IPS-NIHi7 (cell line): ENCODE data around the gene PYGB.

ENCODE experiments used
- DNase-seq: peaks from one replicate; pipeline ENCODE4 v3.0.0; 2012; ENCODE audit warnings: mixed read lengths; ENCODE audit errors: extremely low spot score

PYGB gene

DNA sequence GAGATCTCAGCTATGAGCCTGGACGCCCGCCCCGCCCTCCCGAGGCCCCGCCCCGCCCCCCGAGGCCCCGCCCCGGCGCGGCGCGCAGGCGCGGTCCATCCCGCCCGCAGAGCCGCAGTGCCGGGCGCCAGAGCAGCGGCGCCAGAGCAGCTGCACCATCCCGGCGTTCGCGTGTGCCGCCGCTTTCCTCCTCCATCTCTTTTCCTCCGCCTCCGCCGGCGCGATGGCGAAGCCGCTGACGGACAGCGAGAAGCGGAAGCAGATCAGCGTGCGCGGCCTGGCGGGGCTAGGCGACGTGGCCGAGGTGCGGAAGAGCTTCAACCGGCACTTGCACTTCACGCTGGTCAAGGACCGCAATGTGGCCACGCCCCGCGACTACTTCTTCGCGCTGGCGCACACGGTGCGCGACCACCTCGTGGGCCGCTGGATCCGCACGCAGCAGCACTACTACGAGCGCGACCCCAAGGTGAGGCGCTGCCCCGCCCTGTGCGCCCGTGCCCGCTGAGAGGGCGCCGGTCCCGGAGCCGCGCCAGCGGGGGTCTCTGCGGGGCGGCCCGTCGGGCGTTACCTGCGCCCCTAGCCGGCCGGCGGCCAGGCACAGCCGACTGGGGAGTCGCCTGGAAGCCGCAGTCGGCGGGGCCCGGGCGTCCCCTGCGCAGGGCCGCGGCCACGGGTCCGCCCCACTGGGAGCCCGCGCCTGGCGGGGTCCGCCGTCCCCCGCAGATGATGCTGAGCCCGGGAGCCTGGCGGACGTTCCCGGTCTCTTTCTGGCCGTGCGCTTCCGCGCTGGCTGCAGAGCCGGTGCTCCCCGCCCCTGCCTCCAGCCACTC is at the start of gene PYGB:
TSS of gene PYGB (plus strand) at position 130 of the 830 bp plus-strand sequence. CDS start at position 224, 94 bp downstream.
- peak; percentile 94 for DNase-seq

DNA sequence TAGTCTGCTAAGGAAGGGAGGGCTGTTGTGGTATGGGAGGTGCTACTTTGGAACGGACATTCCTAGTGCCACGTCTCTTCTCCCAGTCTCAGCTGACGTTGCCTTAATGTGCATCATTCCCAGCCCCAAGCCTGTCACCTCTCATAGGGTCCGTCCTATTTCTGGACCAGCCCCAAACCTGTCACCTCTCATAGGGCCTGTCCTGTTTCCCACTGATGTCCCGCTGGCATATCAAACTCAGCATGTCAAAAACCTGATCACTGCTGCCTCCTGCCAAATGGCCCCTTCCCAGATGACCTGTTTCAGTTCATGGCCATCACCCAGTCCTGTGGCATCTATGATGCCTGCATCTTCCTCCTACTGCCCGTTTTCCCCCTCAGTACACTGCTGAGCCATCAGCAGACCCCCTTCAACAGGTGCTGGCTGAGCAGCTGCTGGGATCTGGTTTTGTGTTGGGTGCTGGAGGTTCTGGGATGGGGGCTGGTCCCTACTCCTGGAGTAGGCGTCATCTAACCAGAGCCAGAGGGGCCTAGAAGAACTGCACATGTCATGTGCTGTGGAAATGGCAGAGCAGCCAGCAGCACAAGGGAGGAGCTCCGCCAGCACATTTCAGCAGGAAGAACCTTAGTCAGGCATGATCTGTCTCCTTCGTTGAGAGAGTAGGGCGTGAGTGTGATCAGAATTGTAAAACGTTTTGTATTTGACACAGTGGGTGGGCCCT is 49.1 kb upstream of the PYGB start:
- DNase-seq, result peak; percentile 6

DNA sequence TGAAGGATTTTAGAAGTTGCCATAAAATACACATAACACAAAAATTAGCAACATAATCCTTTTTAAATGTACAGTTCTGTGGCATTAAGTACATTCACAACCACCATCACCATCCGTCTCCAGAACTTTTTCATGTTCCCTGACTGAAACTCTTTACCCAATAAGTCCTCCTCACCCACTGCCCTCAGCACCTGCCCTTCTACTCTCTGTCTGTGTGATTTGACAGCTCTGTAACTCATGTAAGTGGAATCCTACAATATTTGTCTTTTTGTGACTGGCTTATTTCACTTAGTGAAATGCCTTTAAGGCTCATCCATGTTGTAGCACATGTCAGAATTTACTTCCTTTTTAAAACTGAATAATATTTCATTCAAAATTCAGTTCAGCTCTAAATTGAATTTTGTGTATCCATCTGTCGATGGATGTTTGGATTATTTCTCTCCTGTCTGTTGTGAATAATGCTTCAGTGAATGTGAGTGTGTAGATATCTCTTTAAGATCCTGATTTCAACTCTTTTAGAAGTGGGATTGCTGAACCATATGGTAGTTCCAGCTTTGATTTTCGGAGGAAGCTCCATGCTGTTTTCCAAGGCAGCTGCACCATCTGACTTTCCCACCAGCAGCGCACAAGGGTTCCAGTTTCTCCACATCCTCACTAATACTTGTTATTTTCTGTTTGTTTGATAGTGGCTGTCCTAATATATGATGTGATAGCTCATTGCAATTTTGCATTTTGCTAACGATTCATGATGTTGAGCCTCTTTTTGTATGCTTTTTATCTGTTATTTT is 48.2 kb upstream of the PYGB start:
- no peak for DNase-seq

DNA sequence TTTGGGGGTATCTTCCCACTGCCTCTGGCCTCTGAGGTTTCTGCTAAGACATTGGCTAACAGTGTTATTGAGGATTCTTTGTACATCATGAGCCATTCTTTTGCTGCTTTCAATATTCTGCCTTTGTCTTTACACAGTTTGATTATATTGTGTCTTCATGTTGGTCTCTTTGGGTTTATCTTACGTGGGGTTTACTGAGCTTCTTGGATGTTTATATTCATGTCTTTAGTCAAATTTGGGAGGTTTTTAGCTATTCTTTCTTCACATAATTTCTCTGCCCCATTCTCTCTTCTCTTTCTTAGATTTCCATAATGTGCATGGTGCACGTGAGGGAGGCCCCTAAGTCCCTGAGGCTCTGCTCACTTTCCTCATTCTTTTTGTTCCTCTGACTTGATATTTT is 44.8 kb upstream of the PYGB start:
- no peak for DNase-seq

DNA sequence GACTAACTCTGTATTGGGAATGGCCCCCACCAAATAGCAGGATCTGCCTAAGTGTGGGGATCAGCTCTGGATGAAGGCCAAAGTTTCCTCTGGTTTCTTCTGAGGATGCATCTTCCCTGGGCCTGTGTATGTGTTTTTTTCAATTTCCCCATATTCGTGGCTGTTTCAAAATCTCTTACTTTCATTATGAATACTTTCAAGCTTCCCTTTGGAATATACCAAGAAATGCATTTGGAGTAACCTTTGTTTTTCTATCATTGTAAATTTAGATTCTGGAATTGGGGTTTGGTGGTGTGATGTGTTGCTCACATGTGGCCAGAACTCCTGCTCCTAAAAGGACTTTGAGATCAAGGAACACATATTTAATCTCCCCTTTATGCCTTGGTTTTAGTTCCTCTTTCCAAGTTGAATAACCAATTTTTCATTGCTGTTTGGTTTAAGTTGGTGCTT is 44.0 kb upstream of the PYGB start:
- no peak for DNase-seq

DNA sequence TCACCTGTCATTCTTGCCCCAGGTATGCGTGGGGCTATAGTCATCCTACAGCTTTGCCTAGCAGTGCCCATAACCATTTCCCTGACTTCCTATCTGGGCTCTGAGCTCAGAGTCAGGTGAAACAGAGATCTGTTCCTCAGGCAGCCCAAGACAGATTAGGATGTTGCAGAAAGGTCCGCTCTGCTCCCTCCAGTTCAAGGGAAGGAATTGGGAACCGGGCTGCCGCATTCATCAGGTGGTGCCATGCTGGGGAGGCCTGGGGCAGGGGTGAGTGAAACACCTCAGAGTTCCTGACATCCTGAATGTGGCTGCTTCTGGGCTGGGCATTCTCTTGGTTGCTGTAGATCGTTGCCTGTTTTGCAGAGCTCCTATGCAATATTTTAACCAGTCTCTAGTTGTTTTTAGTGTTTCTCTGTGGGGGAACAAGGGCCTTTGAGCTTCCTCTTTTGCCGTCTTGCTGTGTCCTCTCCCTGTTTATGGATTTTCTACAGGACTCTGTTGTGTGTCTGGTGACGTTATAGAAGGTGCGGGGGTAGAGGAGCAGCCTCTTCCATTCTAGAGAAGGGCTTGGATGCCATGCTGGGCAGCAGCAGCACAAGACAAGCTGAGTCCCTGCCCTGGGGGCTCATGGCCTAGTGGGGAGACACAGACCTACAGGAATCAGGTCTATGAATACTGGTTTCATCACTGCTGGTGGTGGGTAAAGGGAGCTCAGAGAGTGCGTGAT is 43.2 kb upstream of the PYGB start:
- no peak for DNase-seq

DNA sequence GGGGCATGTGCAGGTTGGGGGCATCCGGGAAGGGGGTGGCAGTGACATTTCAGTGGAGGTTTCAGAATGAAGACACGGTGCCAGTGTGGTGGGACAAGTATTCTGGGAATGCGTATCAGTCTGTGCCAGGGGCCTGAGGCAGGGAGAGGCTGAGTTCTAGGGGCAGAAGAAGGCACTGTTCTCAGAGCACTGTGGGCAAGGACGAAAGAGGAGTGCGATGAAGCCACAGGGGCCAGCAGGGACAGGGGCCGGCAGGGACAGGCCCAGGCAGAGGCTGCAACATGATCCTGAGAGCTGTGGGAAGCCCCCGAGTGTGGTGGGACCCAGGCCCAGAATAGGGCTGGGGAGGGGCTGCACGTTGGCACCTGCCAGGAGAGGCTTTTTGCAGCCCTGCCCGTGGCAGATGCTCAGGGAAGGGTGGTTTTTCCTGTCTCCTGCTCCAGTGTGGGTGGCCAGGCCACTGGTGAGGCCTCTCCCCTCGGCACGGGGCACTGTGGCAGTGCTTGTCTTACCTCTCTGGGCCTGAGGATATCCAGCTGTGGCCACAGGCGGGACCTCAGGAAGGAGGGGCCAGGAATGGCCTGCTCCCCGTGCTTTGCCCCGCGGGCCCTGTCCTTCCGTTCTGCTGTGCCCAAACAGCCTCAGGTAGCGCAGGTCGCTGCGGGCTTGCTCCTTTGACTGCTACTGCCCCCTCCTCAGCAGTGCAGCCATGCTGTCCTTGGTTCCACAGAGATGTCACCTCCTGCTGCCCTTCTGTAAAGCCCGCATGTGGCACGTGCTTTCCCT is 42.4 kb upstream of the PYGB start:
- no peak for DNase-seq

DNA sequence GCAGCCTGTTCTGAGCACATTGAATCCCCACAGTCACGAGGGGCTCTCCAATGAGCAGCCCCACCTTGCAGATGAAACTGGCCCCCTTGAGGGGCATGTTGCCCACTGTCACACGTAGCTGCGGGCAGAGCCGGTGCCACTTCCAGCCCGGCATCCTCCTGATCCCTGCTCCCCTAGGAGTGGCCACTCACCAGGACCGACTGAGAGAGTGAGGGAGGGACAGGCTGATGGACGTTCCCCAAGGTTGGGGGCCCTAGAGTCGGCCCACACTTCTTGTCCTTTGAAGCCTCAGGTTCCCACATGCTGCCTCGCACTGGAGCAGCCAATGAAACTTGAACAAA is 41.9 kb upstream of the PYGB start:
- no peak for DNase-seq

DNA sequence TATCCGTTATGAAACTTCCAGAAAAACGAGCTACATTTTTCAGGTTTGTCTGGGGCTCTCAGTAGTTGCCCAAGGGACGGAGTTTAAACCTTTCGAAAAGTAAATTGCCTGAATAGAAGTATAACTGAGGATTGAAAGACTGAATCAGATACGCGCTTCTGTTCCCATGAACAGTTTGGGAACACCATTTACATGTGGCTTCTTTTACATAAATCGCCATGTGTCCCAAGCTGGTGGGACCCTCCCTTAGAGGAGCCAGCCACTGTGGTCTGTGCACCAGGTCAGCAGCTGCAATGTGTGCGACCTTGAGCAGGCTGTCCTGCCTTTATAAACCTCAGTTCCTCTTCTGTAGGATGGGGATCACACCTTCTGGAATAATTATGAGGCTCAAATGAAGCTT is 41.3 kb upstream of the PYGB start:
- no peak for DNase-seq

DNA sequence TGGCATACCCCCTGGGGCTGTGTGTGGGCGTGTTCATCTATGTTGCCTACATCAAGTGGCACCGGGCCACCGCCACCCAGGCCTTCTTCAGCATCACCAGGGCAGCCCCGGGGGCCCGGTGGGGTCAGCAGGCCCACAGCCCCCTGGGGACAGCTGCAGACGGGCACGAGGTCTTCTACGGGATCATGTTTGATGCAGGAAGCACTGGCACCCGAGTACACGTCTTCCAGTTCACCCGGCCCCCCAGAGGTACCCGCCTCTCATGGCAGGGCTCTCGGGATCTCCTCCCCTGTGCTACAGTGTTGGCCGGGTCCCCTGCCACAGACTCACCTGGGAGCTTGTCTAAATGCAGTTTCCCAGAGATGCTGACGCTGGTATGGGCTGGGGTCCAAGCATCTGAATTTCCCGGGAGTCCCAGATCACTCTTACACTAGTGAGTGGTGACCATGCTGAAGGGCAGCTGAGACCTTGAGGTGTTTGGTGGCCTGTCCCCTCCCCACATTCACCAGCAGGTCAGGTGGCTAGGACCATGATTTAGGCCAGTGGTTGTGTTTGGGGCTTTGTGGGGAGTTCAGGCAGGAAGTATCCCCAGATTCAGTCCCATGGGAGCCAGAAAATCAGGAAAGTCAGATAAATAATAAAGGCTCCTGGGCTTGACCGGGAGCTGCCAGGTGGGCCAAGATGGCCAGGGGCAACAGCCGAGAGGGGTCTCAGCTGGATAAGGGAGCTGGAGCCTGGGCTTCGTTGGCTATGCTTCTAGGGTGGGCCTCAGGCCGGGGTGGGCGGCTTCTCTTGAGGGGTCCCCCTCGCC is 40.5 kb upstream of the PYGB start:
- no peak for DNase-seq

DNA sequence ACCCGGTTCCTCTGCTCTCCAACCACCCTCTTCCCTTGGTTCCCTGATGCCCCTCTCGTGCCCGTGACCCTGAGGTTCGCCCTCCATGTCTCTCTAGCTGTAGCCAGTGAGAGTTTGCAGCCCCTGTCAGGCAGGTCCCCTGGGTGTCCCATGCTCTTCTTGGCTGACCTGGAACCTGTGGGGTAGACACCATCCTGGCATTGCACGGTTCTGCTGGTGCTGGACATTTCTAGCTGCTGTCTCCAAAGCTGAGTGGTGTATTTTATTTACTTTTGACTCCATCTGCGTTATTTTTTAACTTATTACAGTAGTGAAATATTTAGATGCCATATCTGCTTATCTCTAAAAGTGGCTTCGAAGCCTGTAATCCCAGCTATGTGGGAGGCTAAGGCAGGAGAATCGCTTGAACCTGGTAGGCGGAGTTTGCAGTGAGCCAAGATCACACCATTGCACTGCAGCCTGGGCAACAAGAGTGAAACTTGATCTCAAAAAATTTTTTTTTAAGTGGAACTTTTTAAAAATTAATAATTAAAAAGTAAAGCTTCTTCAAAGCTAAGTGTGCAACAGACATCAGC is 39.8 kb upstream of the PYGB start:
- DNase-seq, result no peak

DNA sequence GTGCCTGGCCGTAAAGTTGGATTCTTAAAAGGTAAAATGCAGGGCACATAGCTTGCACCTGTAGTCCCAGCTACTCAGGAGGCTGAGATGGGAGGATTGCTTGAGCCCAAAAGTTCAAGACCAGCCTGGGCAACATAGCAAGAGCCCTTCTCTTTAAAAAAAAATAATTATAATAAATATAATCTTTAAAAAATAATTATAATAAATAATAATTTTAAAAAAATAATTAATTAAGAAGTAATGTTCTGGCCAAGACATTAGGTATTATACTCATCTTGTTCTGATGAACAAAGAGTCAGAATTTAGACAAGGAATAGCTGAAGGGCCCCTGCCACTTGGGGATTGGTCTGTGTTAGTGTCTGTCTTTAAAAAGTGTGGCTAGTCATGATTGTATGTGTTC is 38.5 kb upstream of the PYGB start:
- DNase-seq, result no peak

DNA sequence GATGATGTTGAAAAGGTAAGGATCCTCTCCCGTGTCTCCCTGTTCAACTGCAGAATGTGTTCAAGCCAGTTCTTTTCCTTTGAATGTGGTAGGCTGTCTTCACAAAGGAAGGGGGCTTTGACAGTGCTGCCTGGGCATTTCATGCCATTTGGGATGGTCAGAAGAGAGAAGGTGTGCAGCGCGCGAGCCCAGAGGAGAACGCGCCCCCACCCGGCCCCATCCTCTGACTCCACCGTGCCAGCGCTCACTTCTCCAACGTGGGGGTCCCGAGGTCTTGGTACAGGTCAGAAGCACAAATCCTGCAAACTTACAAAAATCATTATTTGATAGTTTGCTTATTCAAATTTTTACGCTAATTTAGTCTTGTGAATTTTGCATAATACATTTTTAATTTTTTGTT is 38.0 kb upstream of the PYGB start:
- DNase-seq, result no peak

DNA sequence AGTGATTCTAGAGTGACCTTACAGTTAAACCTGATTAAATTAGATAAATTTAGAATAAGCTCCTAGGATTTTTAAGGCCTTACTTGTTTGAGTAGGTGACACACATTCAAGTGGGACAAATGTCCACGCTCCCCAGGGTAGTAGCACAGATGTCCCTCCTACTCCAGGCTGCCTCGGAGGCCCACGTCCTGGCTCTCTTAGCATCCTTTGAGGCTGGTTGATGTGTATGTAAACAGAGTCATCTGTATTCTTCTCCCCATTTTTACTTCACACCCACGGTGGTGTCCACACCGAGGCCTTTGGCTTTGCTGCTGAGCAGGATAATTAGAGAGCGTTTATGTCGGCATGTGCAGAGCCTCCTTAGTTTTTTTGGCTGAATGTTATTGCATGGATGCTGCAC is 36.6 kb upstream of the PYGB start:
- DNase-seq, result no peak

DNA sequence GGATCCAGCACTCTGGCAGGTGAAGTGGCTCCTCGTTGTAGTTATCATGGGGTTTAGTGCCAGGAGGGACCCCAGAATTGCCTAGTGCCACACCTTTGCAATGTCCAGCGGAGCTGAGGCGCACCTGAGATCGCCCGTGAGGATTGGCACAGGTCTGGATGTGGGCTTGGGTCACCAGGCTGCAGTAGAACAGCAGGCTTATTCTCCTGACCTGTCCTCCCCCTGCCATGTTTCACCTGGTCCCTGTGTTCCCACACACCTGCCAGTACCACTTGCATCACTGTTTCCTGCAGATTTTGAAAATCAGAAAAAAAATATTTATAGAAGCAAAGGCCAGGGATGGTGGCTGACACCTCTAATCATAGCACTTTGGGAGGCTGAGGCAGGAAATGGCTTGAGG is 35.6 kb upstream of the PYGB start:
- no peak for DNase-seq

DNA sequence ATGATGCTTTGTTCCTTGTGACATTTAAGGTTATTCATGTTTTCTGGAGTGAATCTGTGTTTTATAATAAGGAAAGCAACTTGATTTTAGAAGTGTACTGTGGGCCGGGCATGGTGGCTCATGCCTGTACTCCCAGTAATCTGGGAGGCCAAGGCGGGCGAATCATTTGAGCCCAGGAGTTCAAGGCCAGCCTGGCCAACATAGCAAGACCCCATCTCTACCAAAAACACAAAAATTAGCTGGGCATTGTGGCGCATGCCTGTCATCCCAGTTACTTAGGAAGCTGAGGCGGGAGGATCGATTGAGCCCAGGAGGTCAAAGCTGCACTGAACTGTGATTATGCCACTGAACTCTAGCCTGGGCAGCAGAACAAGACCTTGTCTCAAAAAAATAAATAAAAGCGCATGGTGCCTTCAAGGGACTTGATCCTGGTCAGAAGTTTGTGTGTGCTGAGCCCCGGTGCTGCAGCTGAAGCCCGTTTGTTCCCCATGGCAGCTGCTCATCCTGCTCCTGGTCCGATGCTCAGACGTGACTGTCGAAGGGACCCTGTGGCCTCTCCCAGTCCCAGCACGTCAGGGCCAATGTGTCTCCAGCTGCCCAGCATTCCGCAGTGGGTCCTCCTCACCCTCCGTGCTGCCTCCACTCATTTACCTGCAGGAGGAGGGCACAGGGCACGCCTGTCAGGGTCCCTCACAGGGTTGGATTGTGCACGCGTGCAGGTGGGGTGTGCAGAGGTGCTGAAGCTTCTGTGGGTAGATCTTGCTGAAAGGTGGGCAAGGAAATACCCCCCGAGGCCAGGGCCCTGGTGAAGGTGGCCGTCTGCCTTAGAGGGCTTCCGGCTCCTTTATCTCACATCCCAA is 34.1 kb upstream of the PYGB start:
- DNase-seq, result no peak

DNA sequence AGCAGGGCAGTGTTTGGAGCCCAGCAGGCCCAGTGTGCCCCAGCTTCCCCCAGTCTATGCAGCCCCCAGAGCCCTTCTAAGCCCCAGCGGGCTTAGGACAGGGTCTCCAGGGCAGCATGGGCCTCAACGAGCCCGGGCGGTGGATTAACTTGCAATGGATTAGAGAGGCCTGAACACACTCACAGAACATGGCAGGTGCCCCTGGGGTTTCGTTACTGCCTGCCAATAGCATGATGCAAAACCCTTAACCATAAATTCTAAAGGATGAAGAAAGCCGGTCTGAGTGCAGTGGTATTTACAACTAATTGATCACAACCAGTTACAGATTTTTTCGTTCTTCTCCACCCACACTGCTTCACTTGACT is 33.5 kb upstream of the PYGB start:
- DNase-seq, result no peak

DNA sequence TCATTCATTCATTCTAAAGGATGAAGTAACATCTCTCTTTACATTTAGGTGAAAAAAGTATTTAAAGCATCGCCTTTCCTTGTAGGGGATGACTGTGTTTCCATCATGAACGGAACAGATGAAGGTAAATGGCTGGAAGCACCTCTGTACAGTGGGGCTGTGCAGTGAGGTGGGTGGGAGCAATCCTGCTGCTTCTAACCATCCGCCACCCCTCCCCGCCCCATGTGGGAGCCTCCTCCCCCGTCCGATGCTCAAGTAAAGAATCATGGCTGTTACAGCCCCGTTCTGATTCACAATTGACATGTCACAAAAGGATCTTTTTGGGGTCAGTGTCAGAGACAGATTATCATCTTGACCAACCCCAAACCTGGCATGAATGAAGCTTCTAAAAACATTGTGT is 33.1 kb upstream of the PYGB start:
- DNase-seq, result no peak

DNA sequence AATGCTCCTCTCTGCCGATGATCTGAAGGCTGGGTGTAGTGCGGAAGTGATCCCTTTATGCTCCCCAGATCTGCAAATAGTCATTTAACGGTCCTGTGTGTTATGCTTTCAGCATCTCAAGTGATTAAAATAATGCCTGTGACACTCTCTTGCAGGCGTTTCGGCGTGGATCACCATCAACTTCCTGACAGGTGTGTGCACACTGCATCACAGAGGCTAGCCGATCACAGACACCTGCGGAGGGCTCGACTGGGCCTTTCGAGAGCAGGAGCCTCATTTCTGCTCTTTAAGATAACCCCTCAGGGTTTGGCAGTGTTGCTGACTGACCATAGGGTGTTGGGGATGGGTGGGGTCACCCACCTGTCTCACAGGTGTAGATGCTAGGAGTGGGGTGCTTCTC is 32.4 kb upstream of the PYGB start:
- DNase-seq, result no peak
